K562 (cell line): Measurements from ENCODE around the gene CATSPER1. TPM values are rescaled to one million over a fixed set of nuclear protein-coding genes. Genes with fewer than 3 reads are reported as not detected.

Experiments used
- MYNN ChIP-seq, 2 experiments: sonication (generic); formaldehyde crosslinking in 1 of 2; IDR thresholded peaks; 2 replicates each; pipeline versions ENCODE4 v1.5.0 to v1.6.1; 2016 to 2020; ENCODE audit warnings: antibody characterized with exemption in 1 of 2, missing genetic modification reagents in 1 of 2
- RB1 ChIP-seq: fragments of 450-650 bp; IDR thresholded peaks from 2 replicates; pipeline ENCODE4 v1.6.1; 2017; ENCODE audit warnings: low read depth, mild to moderate bottlenecking
- SMARCC2 ChIP-seq: fragments of 450-650 bp; IDR thresholded peaks from 2 replicates; pipeline ENCODE4 v1.6.1; 2017; ENCODE audit warnings: antibody characterized with exemption, moderate library complexity, mild to moderate bottlenecking, low read depth
- TAL1 ChIP-seq: fragments of 450-650 bp; IDR thresholded peaks from 2 replicates; pipeline ENCODE4 v1.6.1; 2016; ENCODE audit warnings: mild to moderate bottlenecking
- ZFP1 ChIP-seq: fragments of 450-650 bp; formaldehyde crosslinking; IDR thresholded peaks from 2 replicates; pipeline ENCODE4 v1.4.0; 2020; ENCODE audit warnings: mild to moderate bottlenecking, mixed read lengths
- ZNF174 ChIP-seq: fragments of 250-450 bp; sonication (Bioruptor Pico); IDR thresholded peaks from 2 replicates; pipeline ENCODE4 v1.4.0; 2020; ENCODE audit warnings: mild to moderate bottlenecking
- ZNF57 ChIP-seq: fragments of 450-650 bp; formaldehyde crosslinking; IDR thresholded peaks from 2 replicates; pipeline ENCODE4 v1.4.0; 2020; ENCODE audit warnings: mild to moderate bottlenecking, moderate library complexity
- polyA plus RNA-seq, 8 experiments: library from polyadenylated mRNA; depleted of rRNA in 4 of 8; stranded (reverse) in 5 of 8; unstranded in 3 of 8; fragments of >200 nt; fragmentation: Nextera tagmentation in 2 of 8; fragmentation: Illumina TruSeq in 1 of 8; extraction: Ambion mirVana in 2 of 8; extraction: Trizol in 1 of 8; gene quantifications; 2 replicates each; pipeline versions ENCODE4 v1.2.1 to v1.2.3, GENCODE V29; 2011 to 2014; ENCODE audit warnings: inconsistent platforms in 1 of 8, missing spikeins in 1 of 8
- total RNA-seq, 7 experiments: library from RNA; depleted of rRNA in 6 of 7; stranded (reverse); fragments of >200 nt in 6 of 7; fragmentation: Illumina TruSeq in 2 of 7; extraction: Trizol in 2 of 7; gene quantifications; 2 replicates each; pipeline versions ENCODE4 v1.2.1 to v1.2.3, GENCODE V29; 2011 to 2021; ENCODE audit warnings: low replicate concordance in 1 of 7
- TF ChIP-seq, protein P1 (sequence below): sonication (generic); formaldehyde crosslinking; IDR thresholded peaks from 2 replicates; pipeline ENCODE4 v1.8.0; 2022; ENCODE audit warnings: missing genetic modification reagents, mild to moderate bottlenecking, borderline replicate concordance

CATSPER1 gene
- total and polyA plus RNA-seq, 9 of the 15 experiments (the other 6 are each of a cell fraction or from before 2014, with no cell fraction given) = 0.21 to 3.3 (median 0.76) TPM

DNA sequence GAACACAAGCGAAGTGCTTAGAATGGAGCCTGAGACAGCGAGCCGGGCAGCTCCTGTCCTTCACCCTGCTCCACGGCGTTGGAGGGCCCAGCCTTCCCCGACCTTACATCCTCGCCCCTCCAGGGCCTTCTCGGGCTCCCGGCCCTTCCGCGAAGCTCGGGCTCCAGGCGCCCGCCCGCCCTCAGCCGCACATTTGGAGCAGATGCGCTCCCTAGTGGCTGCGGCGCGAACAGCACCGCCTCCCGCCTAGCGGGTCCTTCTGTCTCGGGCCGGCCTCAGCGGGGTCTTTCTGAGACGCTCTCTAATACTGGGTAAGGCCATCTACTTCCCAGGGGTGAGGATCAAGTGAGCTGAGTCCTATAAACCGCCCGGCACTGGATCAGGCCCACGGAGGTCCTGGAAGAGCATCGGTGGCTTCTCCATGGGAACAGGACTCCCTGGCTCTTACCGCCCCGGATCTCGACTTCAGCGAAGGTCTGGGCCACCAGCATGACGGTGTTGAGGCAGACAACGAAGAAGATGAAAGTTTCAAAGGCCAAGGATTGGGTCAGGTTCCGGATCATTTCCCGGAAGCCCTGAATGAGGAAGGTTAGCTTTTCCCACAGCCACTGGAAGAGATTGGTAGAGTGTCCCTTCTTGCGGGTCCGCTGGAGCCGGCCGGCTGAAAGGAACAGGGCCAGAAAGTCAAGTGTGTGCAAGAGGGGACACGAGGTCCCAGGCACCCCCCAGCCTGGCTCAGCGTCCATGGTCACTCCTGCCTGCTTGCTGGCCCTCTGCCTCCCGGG, 3.7 kb downstream of the CATSPER1 start (continued):
- TF ChIP-seq ZNF57 (no peak), MYNN (IDR thresholded peaks at IDR 0.05) (0 out of 2 replicates have a peak, but pooled peaks have one; percentile 20), MYNN (CRISPR knock-in tag; IDR thresholded peaks at IDR 0.05) (no peak), ZNF174 (no peak), ZFP1 (CRISPR knock-in tag) (no peak), SMARCC2 (no peak), TAL1 (no peak), RB1 (peak; percentile 96)
- TF ChIP-seq, protein P1, sequence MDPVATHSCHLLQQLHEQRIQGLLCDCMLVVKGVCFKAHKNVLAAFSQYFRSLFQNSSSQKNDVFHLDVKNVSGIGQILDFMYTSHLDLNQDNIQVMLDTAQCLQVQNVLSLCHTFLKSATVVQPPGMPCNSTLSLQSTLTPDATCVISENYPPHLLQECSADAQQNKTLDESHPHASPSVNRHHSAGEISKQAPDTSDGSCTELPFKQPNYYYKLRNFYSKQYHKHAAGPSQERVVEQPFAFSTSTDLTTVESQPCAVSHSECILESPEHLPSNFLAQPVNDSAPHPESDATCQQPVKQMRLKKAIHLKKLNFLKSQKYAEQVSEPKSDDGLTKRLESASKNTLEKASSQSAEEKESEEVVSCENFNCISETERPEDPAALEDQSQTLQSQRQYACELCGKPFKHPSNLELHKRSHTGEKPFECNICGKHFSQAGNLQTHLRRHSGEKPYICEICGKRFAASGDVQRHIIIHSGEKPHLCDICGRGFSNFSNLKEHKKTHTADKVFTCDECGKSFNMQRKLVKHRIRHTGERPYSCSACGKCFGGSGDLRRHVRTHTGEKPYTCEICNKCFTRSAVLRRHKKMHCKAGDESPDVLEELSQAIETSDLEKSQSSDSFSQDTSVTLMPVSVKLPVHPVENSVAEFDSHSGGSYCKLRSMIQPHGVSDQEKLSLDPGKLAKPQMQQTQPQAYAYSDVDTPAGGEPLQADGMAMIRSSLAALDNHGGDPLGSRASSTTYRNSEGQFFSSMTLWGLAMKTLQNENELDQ (CRISPR knock-in tag) = no peak
